ENCODE results near the gene CPNE8.
"Not testable (repeated sequence)": the region's sequence is repeated elsewhere in the genome, so short reads cannot be mapped to it uniquely, and the experiment has no call there.

The CPNE8 gene

DNA sequence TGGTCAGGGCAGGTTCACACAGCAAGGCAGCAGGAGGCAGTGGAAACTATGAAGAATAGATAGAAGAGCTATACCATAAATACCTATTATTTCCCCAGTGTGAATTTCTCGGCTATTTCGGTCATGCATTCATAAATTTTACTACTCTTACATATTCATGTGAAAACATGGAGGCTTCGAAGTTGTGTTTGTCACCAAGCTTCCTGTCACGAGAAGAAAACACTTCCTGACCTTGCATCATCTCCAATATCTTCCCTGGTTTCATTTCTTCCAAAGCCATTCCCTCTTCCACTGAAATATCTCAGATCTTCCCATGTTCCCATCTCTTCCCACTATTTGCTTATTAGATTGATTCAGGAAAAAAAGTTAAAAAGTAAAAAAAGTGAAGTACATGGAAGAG, 80.4 kb downstream of the CPNE8 start:
- no peak for DNase-seq (ENCODE audit: low read depth)

DNA sequence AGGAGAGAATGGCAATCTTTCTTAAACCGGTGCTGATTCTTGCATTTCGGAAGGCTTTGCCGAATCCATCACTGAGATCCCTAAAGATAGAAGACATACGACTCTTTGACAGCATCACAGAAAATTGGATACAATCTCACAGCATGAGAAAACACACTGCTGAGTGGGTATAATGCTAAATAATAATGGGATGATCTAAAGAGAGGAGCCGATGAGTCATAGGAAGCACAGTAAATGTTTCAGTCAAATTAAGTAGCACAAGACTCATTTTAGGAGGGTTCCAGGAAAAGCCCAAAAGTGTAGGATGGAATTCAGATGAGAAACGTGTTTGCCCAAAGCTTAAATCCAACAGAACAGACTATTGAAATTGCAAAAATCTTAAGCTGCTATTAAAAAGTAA, 81.7 kb downstream of the CPNE8 start:
- DNase-seq (ENCODE audit: low read depth) = no peak

DNA sequence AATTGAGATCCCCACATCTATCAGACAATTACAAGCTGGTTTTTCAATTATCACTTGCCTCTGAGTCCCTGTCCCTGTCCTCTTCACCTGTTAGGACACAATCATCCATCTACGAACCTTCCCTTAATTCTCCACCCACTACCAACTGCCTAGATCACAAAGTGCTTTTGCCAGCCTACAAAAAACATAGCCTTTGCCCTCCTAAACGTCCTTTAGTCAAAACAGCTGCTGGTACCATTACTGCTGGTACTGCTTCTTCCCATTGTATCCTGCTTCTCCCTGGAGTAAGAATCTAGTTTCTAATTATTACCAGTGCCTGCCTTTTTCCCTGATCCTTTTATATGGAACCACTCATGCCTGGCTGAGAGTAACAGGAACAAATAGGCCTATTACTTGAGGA, 82.1 kb downstream of the CPNE8 start:
- DNase-seq (ENCODE audit: low read depth) = no peak

DNA sequence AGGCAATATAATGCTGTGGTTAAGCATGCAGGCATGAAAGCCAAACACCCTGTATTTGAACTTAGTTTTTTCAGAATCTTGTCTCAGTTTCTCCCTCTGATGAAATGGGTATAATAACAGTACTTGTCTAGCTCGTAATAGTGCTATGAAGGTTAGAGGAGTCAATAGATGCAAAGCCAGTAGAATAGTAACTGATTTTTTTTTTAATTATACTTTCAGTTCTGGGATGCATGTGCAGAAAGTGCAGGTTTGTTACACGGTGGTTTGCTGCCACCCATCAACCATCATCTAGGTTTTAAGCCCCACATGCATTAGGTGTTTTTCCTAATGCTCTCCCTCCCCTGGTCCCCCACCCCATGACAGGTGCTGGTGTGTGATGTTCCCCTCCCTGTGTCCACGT, 87.4 kb downstream of the CPNE8 start:
- DNase-seq (ENCODE audit: low read depth) = no peak

DNA sequence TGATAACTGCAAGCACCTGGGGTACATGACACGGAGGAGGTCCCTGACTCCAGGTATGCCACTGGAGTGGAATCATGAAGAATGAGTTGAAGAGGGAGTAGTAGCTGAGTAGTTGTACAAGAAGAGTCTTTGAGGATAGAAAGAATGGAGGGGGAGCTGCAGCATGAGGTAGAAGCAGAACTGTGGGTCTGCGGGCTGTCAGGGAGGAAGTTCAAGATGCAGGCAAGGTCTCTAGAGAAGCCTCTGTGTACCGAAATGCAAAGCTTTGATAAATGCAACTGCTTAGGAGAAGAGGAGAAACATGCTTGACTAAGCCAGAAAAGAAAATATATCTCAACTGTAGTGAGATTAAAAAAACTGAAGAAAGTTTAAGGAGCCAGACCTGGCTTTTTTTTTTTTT, 91.5 kb downstream of the CPNE8 start:
- no peak for DNase-seq (ENCODE audit: low read depth)

DNA sequence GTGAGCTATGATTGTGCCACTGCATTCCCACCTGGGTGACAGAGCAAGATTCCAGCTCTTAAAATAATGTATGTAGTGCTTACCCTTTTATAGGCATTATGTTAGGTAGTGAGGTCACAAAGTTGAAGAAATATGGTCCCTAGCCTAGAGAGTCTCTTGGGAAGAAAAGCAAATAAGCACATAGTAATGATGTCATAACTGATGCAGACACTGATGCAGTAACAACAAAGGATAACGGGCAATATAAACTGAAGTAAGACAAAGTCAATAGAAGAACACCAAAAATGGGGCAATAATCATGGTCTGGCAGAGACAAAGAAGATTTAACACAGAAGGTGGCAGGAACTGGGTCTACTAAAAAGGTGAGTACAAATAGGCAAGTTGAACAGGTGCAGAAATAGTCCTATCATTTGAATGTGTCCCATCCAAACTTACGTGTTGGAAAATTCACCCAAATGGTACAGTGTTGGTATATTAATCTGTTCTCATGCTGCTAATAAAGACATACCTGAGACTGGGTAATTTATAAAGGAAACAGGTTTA, 93.5 kb downstream of the CPNE8 start:
- DNase-seq (ENCODE audit: low read depth) = no peak

DNA sequence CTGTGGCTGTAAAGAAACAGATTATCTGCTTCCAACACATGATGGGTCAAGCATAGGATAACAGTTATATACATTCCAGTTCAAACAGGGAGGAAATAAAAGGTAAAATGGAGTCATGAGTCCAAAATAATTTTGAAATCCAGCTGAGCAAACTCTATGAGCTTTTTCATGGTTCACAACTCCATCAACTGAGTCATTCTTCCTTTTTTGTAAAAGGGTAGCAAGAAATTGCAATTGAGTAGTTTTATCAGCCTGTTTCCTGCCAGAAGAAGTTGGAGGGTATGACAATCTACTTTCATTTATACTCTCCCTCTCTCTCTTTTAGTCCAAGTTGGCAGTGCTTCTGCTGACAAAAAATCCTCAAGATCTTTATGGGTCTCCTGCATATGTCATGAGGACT, 95.6 kb downstream of the CPNE8 start:
- no peak for DNase-seq (ENCODE audit: low read depth)

DNA sequence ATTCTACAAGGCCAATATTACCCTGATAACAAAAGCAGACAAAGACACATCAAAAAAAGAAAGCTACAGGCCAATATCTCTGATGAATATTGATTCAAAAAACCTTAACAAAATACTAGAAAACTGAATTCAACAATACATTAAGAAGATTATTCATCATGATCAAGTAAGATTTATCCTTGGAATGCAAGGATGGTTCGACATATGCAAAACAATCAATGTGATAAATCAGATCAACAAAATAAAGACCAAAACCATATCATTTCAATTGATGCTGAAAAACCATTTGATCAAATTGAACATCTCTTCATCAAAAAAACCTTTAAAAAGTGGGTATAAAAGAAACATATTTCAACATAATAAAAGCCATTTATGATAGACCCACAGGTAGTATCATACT, 117.3 kb downstream of the CPNE8 start:
- DNase-seq (ENCODE audit: low read depth) = no peak

DNA sequence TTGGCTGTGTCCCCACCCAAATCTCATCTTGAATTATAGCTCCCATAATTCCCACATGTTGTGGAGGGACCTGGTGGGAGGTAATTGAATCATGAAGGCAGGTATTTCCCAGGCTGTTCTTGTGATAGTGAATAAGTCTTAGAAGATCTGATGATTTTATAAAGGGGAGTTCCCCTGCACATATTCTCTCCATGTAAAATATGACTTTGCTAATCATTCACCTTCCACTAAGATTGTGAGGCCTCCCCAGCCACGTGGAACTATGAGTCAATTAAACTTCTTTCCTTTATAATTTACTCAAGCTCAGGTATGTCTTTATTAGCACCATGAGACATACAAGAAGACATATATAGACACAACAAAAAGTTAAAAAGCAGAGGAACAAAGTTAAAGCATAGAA, 120.0 kb downstream of the CPNE8 start:
- DNase-seq (ENCODE audit: low read depth) = no peak

DNA sequence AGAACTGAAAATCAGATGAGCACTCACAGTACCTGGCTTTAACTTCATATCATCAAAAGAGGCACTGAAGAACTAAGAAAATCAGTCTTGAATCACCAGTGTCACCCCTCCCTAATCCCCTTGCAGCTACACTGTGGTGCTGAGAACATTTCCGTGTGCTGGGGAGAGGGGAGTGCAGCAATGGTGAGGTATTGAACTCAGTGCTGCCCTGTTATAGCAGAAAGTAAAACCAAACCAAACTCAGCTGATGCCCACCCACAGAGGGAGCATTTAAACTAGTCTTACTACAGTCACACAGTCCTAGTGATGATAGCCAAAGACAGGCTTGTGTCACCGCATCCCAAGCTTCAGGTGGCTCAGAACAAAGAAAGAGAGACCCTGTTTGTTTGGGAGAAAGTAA, 122.1 kb downstream of the CPNE8 start:
- DNase-seq (ENCODE audit: low read depth) = no peak

DNA sequence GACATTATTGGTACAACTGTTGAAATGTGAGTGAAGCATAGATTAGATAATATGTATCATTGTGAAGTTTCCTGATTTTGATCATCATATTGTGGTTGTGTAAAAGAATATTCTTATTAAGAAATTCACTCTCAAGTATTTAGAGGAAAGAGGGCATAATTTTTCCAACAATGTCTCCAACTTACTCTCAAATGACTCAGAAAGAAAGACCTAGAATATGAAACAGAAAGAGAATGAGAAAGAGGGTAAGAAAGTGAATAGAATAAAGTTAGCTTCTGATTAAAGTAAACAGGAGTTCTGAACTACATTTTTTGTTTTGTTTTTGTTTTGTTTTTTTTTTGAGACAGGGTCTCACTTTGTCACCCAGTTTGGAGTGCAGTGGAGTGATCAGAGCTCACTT, 123.0 kb downstream of the CPNE8 start:
- no peak for DNase-seq (ENCODE audit: low read depth)

DNA sequence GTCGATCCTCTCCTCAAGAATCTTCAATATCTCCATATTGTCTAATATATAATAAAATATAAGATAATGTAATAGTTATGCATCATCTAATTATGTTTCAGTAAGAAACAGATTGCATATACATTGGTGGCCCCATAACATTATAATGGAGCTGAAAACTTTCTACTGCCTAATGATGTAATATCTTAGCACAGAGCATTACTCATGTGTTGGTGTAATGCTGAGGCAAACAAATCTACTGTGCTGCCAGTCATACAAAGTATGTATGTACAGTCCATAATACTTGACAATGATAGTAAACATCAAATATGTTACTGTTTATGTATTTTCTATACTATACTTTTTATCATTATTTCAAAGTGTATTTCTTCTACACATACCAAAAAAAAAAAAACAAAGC, 128.7 kb downstream of the CPNE8 start:
- DNase-seq (ENCODE audit: low read depth) = no peak

DNA sequence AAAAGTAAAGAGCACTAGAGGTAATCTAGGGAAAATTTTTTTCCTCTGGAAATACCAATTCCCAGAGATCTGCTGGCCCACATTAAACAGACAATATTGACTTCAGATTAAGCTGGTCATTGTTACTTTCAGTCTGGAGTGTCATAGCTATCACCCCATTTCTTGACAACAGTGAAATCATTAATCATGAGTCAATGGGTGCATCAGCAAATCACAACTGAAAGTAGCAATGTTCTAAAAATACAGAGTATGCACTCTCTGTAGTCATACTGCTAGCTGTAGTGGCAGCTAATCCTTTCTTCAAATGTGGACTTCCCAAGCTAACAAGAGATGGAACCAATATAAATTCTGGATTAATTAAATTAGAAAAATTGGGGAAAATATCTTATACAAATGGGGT, 129.9 kb downstream of the CPNE8 start:
- DNase-seq (ENCODE audit: low read depth) = no peak

DNA sequence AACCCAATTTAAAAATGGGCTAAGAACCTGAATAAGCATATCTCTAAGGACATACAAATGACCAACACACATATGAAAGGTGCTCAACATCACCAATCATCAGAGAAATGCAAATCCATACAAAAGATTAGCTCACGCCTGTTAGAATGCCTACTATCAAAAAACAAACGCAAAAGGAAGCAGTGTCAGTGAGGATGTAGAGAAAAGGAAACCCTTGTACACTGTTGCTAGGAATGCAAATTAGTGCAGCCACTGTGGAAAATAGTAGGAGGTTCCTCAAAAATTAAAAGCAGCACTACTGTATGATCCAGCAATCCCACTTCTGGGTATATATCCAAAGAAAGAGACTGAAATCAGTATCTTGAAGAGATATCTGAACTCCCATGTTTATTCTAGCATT, 133.0 kb downstream of the CPNE8 start:
- DNase-seq (ENCODE audit: low read depth) = no peak

DNA sequence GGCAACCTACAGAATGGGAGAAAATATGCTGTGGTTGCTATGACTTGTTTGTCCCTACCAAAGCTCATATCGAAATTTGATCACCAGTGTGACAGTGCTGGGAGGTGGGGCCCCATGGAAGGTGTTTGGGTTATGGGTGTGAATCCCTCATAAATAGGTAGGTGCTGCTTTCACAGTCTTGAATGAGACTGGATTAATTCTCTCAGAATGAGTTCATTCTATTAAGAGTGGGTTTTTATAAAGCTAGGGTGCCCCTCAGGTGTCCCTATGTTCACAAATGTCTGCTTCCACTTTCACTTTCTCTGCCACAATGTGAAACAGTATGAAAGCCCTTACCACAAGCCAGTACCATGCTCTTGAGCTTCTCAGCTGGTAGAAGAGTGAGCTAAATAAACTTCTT, 133.5 kb downstream of the CPNE8 start:
- no peak for DNase-seq (ENCODE audit: low read depth)

DNA sequence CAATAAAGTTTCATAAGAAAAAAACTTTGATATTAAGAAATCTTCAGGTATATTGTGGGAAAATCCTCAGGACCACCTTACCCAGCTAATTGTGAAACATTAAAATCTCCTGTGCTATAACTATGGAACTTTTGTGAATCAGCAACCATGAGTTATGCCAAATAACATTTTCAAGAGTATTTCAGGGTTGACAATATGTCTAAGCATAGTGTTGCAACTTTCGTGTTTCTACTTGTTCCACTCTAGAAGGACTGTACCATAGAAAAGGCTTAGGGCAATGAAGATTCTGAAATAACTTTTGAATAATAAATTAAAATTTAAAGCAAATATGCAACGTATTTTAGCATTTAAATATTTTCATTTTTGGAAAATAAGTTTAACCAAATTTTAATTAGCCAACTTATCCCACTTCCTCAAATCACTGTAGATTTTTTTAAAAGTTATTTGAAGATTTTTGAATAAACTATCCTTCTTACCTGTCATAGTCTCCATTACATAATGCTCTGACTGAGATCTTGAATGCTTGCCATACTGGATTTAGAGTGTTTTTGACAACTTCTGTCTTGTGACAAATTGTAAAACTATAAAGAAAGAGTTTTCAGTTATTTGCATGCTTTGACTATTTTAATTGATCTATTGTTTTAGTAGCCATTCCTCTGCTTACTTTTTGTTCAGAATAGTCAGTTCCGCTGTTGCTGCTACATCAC, 143.6 kb downstream of the CPNE8 start:
- DNase-seq (ENCODE audit: low read depth) = no peak

DNA sequence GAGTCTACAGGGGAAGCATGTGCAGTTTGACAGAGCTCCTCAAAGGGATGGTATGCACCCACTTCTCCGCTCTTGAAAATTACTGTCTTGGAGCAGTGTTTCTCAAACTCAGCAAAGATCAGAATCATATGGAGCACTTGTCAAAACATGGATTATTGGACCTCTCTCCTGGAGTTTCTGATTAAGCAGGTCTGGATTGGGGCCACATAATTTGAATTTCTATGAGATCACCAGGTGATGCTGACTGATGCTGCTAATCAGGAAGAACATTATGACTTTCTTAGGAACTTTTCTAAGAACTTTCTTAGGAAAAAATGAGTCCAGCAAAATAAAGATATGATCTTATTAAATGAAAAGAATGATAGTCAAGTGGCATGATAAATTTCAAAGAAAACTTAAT, 144.3 kb downstream of the CPNE8 start:
- DNase-seq (ENCODE audit: low read depth) = no peak

DNA sequence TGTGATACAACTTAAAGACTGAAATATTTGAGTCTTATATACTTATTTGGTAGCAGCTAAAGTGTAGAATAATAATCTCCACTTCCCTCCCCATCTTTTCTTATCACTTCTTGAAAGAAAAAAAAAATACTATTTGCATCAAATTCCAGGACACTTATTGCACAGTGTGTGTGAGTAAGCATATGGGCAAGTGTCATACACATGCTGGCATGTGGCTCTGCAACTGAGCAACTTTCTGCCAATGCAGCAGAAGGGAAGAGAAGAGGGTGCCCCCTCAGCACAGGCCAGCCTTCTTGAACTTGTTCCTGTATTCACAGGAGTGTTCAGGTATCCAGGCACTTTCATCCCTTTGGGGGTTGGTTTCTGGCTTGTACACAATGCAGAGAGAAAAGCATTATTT, 145.8 kb downstream of the CPNE8 start:
- DNase-seq (ENCODE audit: low read depth) = no peak

DNA sequence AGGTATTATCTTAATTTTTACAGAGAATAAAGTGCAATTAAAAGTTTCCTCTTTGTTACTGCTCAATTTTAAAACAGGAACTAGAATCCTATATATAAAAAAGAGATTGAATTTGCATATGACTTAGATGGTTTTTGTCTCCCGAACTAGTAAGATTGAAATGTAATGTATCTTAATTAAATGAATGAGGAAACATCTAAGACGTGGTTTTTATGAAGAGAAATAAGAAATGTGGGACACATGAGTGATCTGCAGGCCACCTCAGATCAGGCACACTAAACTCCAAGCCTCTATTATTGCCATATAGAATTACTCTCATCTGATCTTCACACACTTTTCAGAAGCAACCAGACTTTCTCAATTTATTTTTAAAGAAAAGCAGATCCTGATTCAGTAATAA, 158.6 kb downstream of the CPNE8 start:
- no peak for DNase-seq (ENCODE audit: low read depth)

DNA sequence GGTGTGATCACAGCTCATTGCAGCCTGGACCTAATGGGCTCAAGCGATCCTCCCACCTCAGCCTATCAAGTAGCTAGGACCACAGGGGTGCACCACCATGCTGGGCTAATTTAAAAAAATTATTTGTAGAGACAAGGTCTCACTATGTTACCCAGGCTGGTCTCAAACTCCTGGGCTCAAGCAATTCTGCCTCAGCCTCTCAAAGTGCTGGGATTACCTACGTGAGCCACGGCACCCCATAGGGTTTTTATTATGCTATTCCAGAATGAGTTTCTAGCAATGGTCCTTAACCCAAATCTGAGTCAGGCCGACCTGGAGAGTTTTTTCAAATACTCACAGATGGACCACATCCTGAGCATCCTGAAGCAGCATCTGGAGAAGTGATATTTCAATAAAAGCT, 159.8 kb downstream of the CPNE8 start:
- DNase-seq (ENCODE audit: low read depth) = no peak

DNA sequence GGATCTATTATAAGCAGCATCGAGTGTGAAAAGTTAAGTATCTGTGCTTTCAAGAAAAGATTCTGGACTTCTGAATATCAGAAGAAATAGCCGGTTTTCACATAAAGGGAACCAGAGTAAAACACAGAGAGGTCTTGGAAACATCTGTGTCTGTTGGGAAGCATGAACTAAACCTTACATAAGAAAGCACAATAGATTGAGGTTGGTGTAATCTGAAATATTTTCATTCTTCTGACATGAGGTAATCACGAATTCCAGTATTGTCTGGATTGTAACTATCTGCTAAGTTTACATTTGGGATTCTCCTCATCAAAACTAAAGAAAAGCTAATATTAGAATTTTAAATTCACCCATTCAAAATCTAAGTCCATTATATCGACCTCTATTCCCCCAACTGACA, 161.3 kb downstream of the CPNE8 start:
- DNase-seq (ENCODE audit: low read depth) = no peak

DNA sequence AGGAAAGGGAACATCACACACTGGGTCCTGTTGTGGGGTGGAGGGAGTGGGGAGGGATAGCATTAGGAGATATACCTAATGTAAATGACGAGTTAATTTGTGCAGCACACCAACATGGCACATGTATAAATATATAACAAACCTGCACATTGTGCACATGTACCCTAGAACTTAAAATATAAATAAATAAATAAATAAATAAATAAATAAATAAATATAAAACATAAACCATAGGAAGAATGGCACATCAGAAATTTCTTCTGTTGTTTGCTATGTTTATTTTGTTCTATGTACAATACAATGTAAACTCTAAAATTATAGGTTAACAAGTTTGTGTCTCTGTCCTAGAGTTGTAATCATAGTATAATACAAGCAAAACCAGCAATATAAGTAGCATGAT, 162.9 kb downstream of the CPNE8 start:
- not testable (repeated sequence) for DNase-seq (ENCODE audit: low read depth)

DNA sequence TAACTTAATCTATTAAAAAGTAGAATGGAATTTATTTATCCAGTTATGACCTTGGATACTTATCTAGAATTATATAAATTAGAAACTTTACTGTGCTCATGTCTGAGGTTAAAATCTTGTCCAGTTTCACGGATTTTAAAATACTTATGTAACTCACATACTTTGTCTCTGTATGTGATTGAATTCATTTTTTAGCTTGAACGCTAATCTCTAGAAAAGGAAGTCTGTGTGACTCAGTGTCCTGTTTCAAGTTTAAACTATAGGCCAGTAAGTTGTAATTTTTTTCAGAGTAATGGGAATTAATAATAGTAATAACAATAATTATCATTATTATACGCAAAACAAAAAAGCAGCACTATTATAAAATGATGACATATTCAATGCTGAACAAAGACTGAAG, 168.6 kb downstream of the CPNE8 start:
- no peak for DNase-seq (ENCODE audit: low read depth)

DNA sequence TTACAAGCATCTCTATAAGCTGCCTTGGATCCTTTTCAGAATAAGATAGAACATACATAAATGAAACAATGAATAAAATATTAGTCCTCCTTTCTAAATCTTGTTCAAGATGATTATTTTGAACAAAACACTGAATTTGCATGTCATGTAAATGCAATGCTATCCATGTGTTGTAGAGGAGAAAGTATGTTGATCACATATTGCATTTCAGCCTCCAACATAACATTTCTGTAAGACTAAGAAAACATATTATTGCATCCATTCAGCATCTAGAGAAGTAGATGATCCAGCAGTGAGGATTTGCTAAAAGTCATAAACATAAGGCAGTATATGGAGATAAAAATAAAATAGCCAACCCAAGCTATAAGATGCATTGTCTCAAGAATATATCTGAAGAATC, 172.6 kb downstream of the CPNE8 start:
- DNase-seq (ENCODE audit: low read depth) = no peak

DNA sequence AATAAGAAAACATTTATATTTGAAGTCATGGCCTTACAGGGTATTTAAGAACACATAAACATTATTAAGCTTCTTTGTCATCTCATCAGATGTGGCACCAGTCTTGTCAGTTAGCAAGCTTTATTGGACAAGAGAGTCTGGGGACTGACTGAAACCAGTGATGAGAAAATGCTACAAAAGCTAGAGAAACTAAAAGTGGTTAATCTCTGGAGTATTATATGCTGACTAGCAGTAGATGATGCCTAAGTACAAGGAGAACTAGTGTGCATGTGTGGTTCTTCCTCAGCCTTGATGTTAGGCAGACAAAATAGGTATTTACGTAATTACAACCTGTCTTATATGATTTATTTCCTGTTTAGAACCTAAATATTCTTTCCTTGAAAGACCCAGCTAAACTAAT, 176.5 kb downstream of the CPNE8 start:
- no peak for DNase-seq (ENCODE audit: low read depth)
